ENCODE measurements around the gene BRD4. TPM values are rescaled to one million over a fixed set of nuclear protein-coding genes. Genes with fewer than 3 reads are reported as not detected.

Gene BRD4
- total RNA-seq, 1 donor, result 29.3 TPM

GRCh38 chr19:15292140-15292539, 40.2 kb downstream of the BRD4 start:
- Histone ChIP-seq H3K27me3 (ENCODE audit: insufficient read depth, low read length) (no peaks in the 10 kb centered on the region), H3K4me1 (ENCODE audit: insufficient read depth, low read length) (peaks cover 93% of the 10 kb centered on the region), H3K9me3 (ENCODE audit: low read depth, low read length) (no peaks in the 10 kb centered on the region), H3K4me3 (ENCODE audit: low read length) (no peak overlapping the region)

GRCh38 chr19:15291548-15292021, 40.8 kb downstream of the BRD4 start:
- Histone ChIP-seq H3K4me3 (ENCODE audit: low read length) (no peak overlapping the region), H3K4me1 (ENCODE audit: insufficient read depth, low read length) (peaks cover 92% of the 10 kb centered on the region), H3K27me3 (ENCODE audit: insufficient read depth, low read length) (no peaks in the 10 kb centered on the region), H3K9me3 (ENCODE audit: low read depth, low read length) (no peaks in the 10 kb centered on the region)

- Histone ChIP-seq H3K4me1 (ENCODE audit: insufficient read depth, low read length) (peaks cover 92% of the 10 kb centered on the region), H3K9me3 (ENCODE audit: low read depth, low read length) (no peaks in the 10 kb centered on the region), H3K27me3 (ENCODE audit: insufficient read depth, low read length) (no peaks in the 10 kb centered on the region), H3K4me3 (ENCODE audit: low read length) (no peak overlapping the region)
Observed at GRCh38 chr19:15291089-15291488, 41.2 kb downstream of the BRD4 start.

GRCh38 chr19:15290166-15290565, 42.2 kb downstream of the BRD4 start:
- Histone ChIP-seq H3K27me3 (ENCODE audit: insufficient read depth, low read length) (no peaks in the 10 kb centered on the region), H3K4me1 (ENCODE audit: insufficient read depth, low read length) (peaks cover 94% of the 10 kb centered on the region), H3K4me3 (ENCODE audit: low read length) (no peak overlapping the region), H3K9me3 (ENCODE audit: low read depth, low read length) (no peaks in the 10 kb centered on the region)

- no peak overlapping the region for H3K4me3 ChIP-seq (ENCODE audit: low read length)
- H3K27me3 ChIP-seq (ENCODE audit: insufficient read depth, low read length), result no peaks in the 10 kb centered on the region
- no peaks in the 10 kb centered on the region for H3K9me3 ChIP-seq (ENCODE audit: low read depth, low read length)
- peaks cover 94% of the 10 kb centered on the region for H3K4me1 ChIP-seq (ENCODE audit: insufficient read depth, low read length)
Observed at GRCh38 chr19:15289673-15290072, 42.7 kb downstream of the BRD4 start.

GRCh38 chr19:15288146-15288963, 44.0 kb downstream of the BRD4 start:
- no peaks in the 10 kb centered on the region for H3K9me3 ChIP-seq (ENCODE audit: low read depth, low read length)
- H3K4me1 ChIP-seq (ENCODE audit: insufficient read depth, low read length), result peaks cover 95% of the 10 kb centered on the region
- no peaks in the 10 kb centered on the region for H3K27me3 ChIP-seq (ENCODE audit: insufficient read depth, low read length)
- H3K4me3 ChIP-seq (ENCODE audit: low read length), result no peak overlapping the region

GRCh38 chr19:15287496-15287895, 44.8 kb downstream of the BRD4 start:
- H3K4me3 ChIP-seq (ENCODE audit: low read length), result no peak overlapping the region
- no peaks in the 10 kb centered on the region for H3K9me3 ChIP-seq (ENCODE audit: low read depth, low read length)
- peaks cover 96% of the 10 kb centered on the region for H3K4me1 ChIP-seq (ENCODE audit: insufficient read depth, low read length)
- no peaks in the 10 kb centered on the region for H3K27me3 ChIP-seq (ENCODE audit: insufficient read depth, low read length)

GRCh38 chr19:15286688-15287365, 45.5 kb downstream of the BRD4 start:
- no peaks in the 10 kb centered on the region for H3K9me3 ChIP-seq (ENCODE audit: low read depth, low read length)
- H3K4me1 ChIP-seq (ENCODE audit: insufficient read depth, low read length), result peaks cover 97% of the 10 kb centered on the region
- H3K4me3 ChIP-seq (ENCODE audit: low read length), result no peak overlapping the region

GRCh38 chr19:15285896-15286591, 46.3 kb downstream of the BRD4 start:
- H3K4me3 ChIP-seq (ENCODE audit: low read length), result no peak overlapping the region
- peaks cover 98% of the 10 kb centered on the region for H3K4me1 ChIP-seq (ENCODE audit: insufficient read depth, low read length)
- H3K9me3 ChIP-seq (ENCODE audit: low read depth, low read length), result no peaks in the 10 kb centered on the region
- H3K27me3 ChIP-seq (ENCODE audit: insufficient read depth, low read length), result no peaks in the 10 kb centered on the region

More at GRCh38 chr19:15286688-15287365, 45.5 kb downstream of the BRD4 start:
- no peaks in the 10 kb centered on the region for H3K27me3 ChIP-seq (ENCODE audit: insufficient read depth, low read length)

- H3K4me1 ChIP-seq (ENCODE audit: insufficient read depth, low read length), result peaks cover 99% of the 10 kb centered on the region
- H3K27me3 ChIP-seq (ENCODE audit: insufficient read depth, low read length), result no peaks in the 10 kb centered on the region
- H3K4me3 ChIP-seq (ENCODE audit: low read length), result no peak overlapping the region
- H3K9me3 ChIP-seq (ENCODE audit: low read depth, low read length), result no peaks in the 10 kb centered on the region
Observed at GRCh38 chr19:15284896-15285295, 47.4 kb downstream of the BRD4 start.

GRCh38 chr19:15284091-15284490, 48.2 kb downstream of the BRD4 start:
- Histone ChIP-seq H3K9me3 (ENCODE audit: low read depth, low read length) (no peaks in the 10 kb centered on the region), H3K27me3 (ENCODE audit: insufficient read depth, low read length) (no peaks in the 10 kb centered on the region), H3K4me3 (ENCODE audit: low read length) (no peak overlapping the region), H3K4me1 (ENCODE audit: insufficient read depth, low read length) (peaks cover 99% of the 10 kb centered on the region)

GRCh38 chr19:15283141-15283883, 49.0 kb downstream of the BRD4 start:
- Histone ChIP-seq H3K4me3 (ENCODE audit: low read length) (no peak overlapping the region), H3K4me1 (ENCODE audit: insufficient read depth, low read length) (peaks cover 99% of the 10 kb centered on the region), H3K27me3 (ENCODE audit: insufficient read depth, low read length) (no peaks in the 10 kb centered on the region), H3K9me3 (ENCODE audit: low read depth, low read length) (no peaks in the 10 kb centered on the region)

GRCh38 chr19:15282311-15282705, 50.0 kb downstream of the BRD4 start:
- H3K4me3 ChIP-seq (ENCODE audit: low read length), result no peak overlapping the region
- no peaks in the 10 kb centered on the region for H3K9me3 ChIP-seq (ENCODE audit: low read depth, low read length)
- H3K27me3 ChIP-seq (ENCODE audit: insufficient read depth, low read length), result no peaks in the 10 kb centered on the region
- H3K4me1 ChIP-seq (ENCODE audit: insufficient read depth, low read length), result peaks cover 98% of the 10 kb centered on the region

GRCh38 chr19:15280915-15281683, 51.2 kb downstream of the BRD4 start:
- no peaks in the 10 kb centered on the region for H3K27me3 ChIP-seq (ENCODE audit: insufficient read depth, low read length)
- H3K4me3 ChIP-seq (ENCODE audit: low read length), result no peak overlapping the region
- H3K9me3 ChIP-seq (ENCODE audit: low read depth, low read length), result no peaks in the 10 kb centered on the region
- H3K4me1 ChIP-seq (ENCODE audit: insufficient read depth, low read length), result peaks cover 98% of the 10 kb centered on the region

Data from mononuclear cell (primary cell).